KOPT-K1 (cell line): ENCODE data around the gene CACNA2D2.

ENCODE experiments used
- H3K27ac ChIP-seq: fragments of 200-600 bp; sonication (generic); 2 replicates; pipeline ENCODE4 v1.5.1; 2016; ENCODE audit warnings: antibody characterized with exemption, mild to moderate bottlenecking, low read depth, low read length; ENCODE audit not compliant: poor library complexity, severe bottlenecking
- H3K36me3 ChIP-seq: fragments of 200-600 bp; sonication (generic); 2 replicates; pipeline ENCODE4 v1.5.1; 2017; ENCODE audit warnings: antibody characterized with exemption, mild to moderate bottlenecking, low read length, moderate library complexity; ENCODE audit not compliant: insufficient read depth
- H3K9me3 ChIP-seq: fragments of 200-600 bp; sonication (generic); 2 replicates; pipeline ENCODE4 v1.5.1; 2017; ENCODE audit warnings: antibody characterized with exemption, low read length, mild to moderate bottlenecking; ENCODE audit not compliant: insufficient read depth, poor library complexity, severe bottlenecking

The CACNA2D2 gene

DNA sequence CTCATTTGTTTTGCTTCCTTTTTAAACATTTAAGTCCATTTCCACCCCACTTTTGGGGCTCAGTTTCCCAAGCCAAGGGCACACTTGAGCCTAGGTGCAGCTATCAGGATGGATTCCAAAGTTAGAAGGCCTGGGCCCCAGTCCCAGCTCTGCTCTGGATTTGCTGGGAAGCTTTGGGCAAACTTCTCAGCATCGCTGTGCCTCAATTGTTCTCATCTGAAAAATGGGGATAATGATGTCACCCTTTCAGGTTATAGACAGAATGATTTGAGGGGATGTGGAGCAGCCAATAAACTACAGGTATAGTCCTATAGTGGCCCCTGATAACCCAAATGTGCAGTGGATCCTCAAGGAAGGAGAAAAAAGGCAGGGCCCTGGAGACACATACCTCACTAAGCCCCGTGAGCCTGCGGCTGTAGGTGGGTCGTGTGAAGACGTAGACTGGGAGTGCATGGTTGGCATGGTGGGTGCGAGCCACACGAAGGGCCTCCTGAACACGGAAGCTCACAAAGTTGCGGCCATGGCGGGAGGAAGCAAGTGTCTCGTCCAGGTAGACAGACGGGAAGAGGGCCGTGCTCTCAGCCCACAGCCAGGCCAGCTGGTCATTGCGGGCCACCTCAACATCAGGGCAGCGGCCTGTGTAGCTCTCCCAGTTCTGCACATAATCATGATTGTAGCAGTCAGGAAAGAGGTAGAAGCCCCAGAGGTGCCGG is 184.1 kb downstream of the CACNA2D2 start:
- Histone ChIP-seq H3K27ac (no peak overlapping the region), H3K36me3 (peaks cover 46% of the 10 kb centered on the region), H3K9me3 (no peaks in the 10 kb centered on the region)

DNA sequence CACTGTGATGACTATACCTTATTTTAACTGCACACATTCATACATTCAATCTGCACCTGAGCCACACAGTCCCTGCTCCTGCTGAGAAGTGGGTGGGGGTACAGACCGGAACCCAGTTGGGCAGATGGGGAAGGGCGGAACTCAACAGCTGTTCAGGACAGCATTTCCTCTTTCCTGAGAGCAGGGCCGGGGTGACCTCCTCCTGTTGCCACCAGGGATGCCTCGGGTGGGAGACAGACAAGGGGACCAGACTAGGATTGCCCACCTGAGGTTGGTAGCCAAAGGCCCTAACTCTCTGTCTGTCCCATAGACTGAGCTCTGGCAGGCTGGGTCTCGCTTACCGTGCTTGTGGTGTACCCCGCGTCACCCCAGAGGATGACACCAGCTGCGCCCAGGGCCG is 184.8 kb downstream of the CACNA2D2 start:
- no peak overlapping the region for H3K27ac ChIP-seq
- H3K36me3 ChIP-seq, result peaks cover 39% of the 10 kb centered on the region; the same call in 1 of the 2 replicates
- no peaks in the 10 kb centered on the region for H3K9me3 ChIP-seq

DNA sequence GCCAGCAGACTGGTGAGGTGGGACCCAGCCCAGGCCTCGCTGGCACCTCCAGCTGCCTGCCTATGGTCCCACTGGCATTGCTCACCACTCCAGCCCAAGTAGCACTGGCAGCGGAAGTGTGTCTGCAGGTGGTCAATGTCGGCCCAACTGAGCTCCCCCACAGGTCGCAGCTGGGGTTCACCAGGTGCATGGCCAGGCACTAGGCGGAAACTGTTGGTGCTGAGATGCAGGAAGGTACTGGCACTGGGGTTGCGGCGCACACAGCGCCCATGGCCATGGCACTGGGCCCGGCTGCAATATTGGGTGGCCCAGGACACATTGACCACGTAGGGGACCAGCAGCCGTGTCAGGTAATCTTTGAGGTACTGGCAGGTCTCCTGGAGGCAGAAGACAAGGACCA is 185.3 kb downstream of the CACNA2D2 start:
- H3K27ac ChIP-seq, result no peak overlapping the region
- H3K9me3 ChIP-seq, result no peaks in the 10 kb centered on the region
- H3K36me3 ChIP-seq, result peaks cover 35% of the 10 kb centered on the region; the same call in 1 of the 2 replicates

DNA sequence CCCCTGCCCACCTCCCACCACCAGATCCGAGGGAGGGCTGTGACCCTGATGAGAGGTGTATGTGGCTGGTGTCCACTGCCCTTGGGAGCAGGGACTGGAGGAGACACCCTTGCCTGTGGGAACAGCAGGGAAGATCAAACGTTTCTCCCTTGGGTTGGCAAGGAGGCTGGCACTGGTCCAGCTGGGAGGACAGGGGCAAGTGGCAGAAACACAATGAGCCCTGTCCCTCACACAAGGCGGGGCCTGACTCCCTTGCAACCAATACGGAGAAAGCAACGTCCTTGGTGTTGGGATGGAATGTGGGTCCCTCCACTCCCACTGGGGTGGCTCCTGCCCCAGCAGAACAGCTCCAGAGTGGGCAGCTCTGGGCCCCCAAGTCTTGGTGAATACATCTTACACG is 186.1 kb downstream of the CACNA2D2 start:
- peaks cover 35% of the 10 kb centered on the region; the same call in 1 of the 2 replicates for H3K36me3 ChIP-seq
- H3K9me3 ChIP-seq, result no peaks in the 10 kb centered on the region
- no peak overlapping the region for H3K27ac ChIP-seq

DNA sequence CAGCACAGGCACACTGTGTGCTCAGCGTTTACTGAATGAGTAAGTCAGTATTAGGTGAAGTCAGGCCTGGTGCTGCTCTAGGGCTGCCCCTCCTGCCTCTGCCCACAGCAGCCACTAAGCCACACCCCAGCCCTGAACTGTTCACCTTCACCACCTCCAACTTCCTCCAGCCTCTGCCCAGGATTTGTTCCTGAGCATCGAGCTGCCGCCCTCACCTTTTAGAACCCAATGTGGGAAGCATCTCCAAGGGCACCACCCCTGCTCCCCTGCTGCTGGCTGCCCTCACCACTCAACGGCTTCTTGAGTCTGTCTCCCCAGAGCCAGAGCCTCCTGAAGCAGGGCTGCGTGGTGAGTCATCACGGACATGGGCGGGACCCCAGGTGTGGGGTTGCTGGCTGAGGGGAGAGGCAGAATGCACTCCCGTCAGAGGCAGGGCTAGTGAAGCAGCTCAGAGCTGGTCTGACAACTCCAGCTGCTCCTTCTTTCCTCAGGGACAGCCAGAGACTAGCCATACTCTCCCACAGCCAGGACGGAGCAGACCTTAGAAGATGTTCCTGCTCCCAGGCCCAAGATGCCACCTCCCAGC is 186.7 kb downstream of the CACNA2D2 start:
- Histone ChIP-seq H3K36me3 (peaks cover 35% of the 10 kb centered on the region; the same call in 1 of the 2 replicates), H3K27ac (no peak overlapping the region), H3K9me3 (no peaks in the 10 kb centered on the region)

DNA sequence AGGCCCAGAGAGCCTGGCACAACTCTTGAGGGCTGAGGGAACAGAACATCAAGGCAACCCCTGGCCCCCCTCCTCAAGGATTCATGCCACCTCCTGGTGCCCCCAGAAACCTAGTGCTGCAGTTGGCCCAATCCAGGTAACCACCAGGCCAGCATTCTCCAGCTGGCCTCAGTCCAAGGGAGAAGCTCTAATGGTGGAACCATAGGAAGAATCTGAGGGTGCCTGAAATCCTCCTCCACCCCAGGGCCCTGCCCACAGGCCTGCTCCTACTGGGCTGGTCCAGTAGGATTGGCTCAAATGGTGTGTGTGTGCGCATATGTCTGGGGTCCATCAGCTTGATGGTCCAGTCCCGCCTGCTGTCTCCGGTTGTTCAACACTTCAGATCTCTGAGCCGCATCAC is 188.6 kb downstream of the CACNA2D2 start:
- no peak overlapping the region for H3K27ac ChIP-seq
- H3K36me3 ChIP-seq, result peaks cover 35% of the 10 kb centered on the region; the same call in 1 of the 2 replicates
- H3K9me3 ChIP-seq, result peaks cover 2% of the 10 kb centered on the region

DNA sequence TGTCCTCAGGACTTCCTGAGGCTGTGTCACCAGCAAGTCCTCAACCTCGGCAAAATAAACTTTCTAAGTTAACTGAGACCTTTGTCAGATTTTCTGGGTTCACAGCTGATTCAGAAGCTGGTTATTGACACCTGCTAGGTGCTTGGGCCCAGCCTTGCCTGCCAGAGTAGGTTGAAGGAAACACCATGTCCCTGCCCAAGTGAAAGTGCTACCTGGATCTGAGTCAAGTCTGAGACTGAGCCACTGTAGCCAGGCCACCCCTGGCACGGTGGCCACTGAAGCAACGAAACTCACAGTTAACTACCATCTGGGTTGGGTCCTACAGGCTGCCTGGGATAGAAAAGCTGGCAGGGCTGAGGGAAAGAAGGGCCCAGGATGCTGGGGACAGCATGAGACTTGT is 189.1 kb downstream of the CACNA2D2 start:
- Histone ChIP-seq H3K9me3 (peaks cover 6% of the 10 kb centered on the region), H3K27ac (no peak overlapping the region), H3K36me3 (peaks cover 31% of the 10 kb centered on the region; the same call in 1 of the 2 replicates)
